ENCODE measurements around the gene NUDT5. TPM values are rescaled to one million over a fixed set of nuclear protein-coding genes. Genes with fewer than 3 reads are reported as not detected.

The NUDT5 gene
- total and polyA plus RNA-seq, 4 donors = 40.6 to 54.7 (median 51.1) TPM

DNA sequence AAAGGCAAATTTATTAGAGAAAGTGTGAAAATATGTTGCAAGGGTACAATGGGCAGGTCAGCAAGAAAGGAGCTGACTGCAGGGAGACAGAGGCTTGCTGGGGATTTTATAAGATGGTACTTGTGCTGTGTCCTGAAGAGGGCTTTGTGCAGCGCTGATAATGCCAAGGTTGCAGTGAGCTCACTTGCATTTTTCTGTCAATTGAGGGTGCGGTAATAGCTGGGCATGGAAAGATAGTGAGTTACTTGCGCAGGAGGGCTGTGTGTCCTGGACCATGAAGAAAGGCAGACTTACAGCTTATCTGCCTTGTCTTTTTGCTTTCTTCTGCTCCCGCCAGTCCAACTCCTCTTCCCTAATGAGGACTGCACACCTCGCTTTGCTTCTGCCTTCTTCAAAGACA, 12.8 kb upstream of the NUDT5 start:
- no peak overlapping the region for H3K27ac ChIP-seq (ENCODE audit: low read depth in 1 of 2, low read length in 1 of 2)
- TF ChIP-seq, protein P1, sequence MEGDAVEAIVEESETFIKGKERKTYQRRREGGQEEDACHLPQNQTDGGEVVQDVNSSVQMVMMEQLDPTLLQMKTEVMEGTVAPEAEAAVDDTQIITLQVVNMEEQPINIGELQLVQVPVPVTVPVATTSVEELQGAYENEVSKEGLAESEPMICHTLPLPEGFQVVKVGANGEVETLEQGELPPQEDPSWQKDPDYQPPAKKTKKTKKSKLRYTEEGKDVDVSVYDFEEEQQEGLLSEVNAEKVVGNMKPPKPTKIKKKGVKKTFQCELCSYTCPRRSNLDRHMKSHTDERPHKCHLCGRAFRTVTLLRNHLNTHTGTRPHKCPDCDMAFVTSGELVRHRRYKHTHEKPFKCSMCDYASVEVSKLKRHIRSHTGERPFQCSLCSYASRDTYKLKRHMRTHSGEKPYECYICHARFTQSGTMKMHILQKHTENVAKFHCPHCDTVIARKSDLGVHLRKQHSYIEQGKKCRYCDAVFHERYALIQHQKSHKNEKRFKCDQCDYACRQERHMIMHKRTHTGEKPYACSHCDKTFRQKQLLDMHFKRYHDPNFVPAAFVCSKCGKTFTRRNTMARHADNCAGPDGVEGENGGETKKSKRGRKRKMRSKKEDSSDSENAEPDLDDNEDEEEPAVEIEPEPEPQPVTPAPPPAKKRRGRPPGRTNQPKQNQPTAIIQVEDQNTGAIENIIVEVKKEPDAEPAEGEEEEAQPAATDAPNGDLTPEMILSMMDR (IDR thresholded peaks at IDR 0.05; ENCODE audit: control extremely low read depth, extremely low read depth) = no peak
- no peaks in the 10 kb centered on the region for H3K4me1 ChIP-seq (ENCODE audit: control insufficient read depth in 5 of 5, insufficient read depth in 5 of 5, low read length in 5 of 5)
- H3K27me3 ChIP-seq (ENCODE audit: control insufficient read depth in 3 of 3, insufficient read depth in 3 of 3, low read length in 2 of 3) = no peaks in the 10 kb centered on the region
- peaks cover 12 to 36% (median 23%) of the 10 kb centered on the region in 4 donors for H3K36me3 ChIP-seq (ENCODE audit: control insufficient read depth in 4 of 4, insufficient read depth in 4 of 4, low read length in 4 of 4)
- no peak for DNase-seq
- no peak overlapping the region for H3K9ac ChIP-seq (ENCODE audit: insufficient read depth in 1 of 2, low read length in 2 of 2)
- no peak overlapping the region for H3K4me3 ChIP-seq
- no peaks in the 10 kb centered on the region for H3K9me3 ChIP-seq (ENCODE audit: control insufficient read depth in 4 of 4, insufficient read depth in 3 of 4, low read length in 3 of 4)
- no peak for ATAC-seq (ENCODE audit: insufficient read depth, low FRiP score)
- WGBS, 2 donors = 98 to 99% methylated on average over 5 of the region's 5 CpGs

DNA sequence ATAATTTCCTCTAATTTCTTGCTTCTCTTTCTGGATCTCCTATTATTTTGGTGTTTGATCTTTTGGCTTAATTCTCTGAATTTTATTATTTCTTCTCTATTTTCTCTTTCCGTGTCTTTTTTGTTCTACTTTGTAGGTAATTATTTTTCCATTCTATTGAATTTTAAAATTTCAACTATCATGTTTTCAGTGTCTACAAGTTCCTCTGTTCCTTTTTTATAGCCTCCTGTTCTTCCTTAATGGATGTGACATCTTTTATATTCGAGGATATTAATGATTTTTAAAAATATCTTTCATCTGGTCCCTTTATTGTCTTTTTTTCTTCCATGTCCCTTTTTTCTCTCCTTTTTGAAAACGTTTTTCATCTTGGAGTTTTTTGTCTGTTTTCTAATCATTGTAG, 11.4 kb upstream of the NUDT5 start:
- Histone ChIP-seq H3K9me3 (ENCODE audit: control insufficient read depth in 4 of 4, insufficient read depth in 3 of 4, low read length in 3 of 4) (no peaks in the 10 kb centered on the region), H3K27me3 (ENCODE audit: control insufficient read depth in 3 of 3, insufficient read depth in 3 of 3, low read length in 2 of 3) (no peaks in the 10 kb centered on the region), H3K27ac (ENCODE audit: low read depth in 1 of 2, low read length in 1 of 2) (no peak overlapping the region), H3K9ac (ENCODE audit: insufficient read depth in 1 of 2, low read length in 2 of 2) (no peak overlapping the region), H3K4me3 (no peak overlapping the region), H3K4me1 (ENCODE audit: control insufficient read depth in 5 of 5, insufficient read depth in 5 of 5, low read length in 5 of 5) (no peaks in the 10 kb centered on the region), H3K36me3 (ENCODE audit: control insufficient read depth in 4 of 4, insufficient read depth in 4 of 4, low read length in 4 of 4) (peaks cover 10 to 33% (median 22%) of the 10 kb centered on the region in 4 donors)
- no peak for DNase-seq
- ATAC-seq (ENCODE audit: insufficient read depth, low FRiP score) = no peak
- WGBS, 2 donors = 86 to 87% methylated on average over 3 of the region's 3 CpGs
- TF ChIP-seq, protein P1 (IDR thresholded peaks at IDR 0.05; ENCODE audit: control extremely low read depth, extremely low read depth) = no peak

DNA sequence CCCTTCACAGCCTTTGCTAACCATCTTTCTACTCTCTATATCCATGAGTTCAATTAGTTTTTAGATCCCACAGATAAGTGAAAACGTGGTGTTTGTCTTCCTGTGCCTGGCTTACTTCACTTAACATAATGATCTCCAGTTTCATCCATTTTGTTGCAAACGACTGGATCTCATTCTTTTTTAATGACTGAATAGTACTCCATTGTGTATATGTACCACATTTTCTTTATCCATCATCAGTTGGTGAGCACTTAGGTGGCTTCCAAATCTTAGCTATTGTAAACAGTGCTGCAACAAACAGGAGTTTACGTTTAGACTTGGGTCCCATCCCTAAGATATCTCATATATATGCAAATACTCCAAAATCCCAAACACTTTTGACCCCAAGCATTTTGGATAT, 9.4 kb upstream of the NUDT5 start:
- no peak for ATAC-seq (ENCODE audit: insufficient read depth, low FRiP score)
- Histone ChIP-seq H3K9me3 (ENCODE audit: control insufficient read depth in 4 of 4, insufficient read depth in 3 of 4, low read length in 3 of 4) (no peaks in the 10 kb centered on the region), H3K36me3 (ENCODE audit: control insufficient read depth in 4 of 4, insufficient read depth in 4 of 4, low read length in 4 of 4) (peaks cover under 1 to 39% (median 18%) of the 10 kb centered on the region in 4 donors), H3K4me1 (ENCODE audit: control insufficient read depth in 5 of 5, insufficient read depth in 5 of 5, low read length in 5 of 5) (no peaks in the 10 kb centered on the region), H3K27me3 (ENCODE audit: control insufficient read depth in 3 of 3, insufficient read depth in 3 of 3, low read length in 2 of 3) (no peaks in the 10 kb centered on the region), H3K4me3 (no peak overlapping the region), H3K9ac (ENCODE audit: insufficient read depth in 1 of 2, low read length in 2 of 2) (no peak overlapping the region), H3K27ac (ENCODE audit: low read depth in 1 of 2, low read length in 1 of 2) (no peak overlapping the region)
- WGBS, 2 donors = 91 to 93% methylated on average over 3 of the region's 3 CpGs
- TF ChIP-seq, protein P1 (IDR thresholded peaks at IDR 0.05; ENCODE audit: control extremely low read depth, extremely low read depth) = no peak
- no peak for DNase-seq

DNA sequence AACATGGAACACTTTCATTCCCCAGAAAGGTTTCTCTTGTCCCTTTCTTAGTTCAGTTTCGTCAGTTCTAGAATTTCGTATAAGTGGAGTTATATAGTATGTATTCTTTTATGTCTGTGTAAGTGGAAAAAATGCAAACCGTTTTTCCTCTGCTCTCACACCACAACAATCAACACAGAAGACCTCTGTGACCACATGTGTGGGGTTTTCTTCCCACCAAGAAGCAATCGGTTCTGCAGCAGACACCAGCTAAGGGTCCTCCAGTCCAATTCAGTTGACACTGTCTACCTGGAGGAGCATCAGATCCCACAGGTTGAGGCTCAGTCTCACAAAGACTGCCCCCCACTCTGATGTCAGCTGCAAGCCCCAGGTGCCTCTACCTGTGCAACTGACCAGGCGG, 6.5 kb upstream of the NUDT5 start:
- WGBS, 2 donors = 87 to 93% methylated on average over 5 of the region's 5 CpGs
- Histone ChIP-seq H3K9me3 (ENCODE audit: control insufficient read depth in 4 of 4, insufficient read depth in 3 of 4, low read length in 3 of 4) (no peaks in the 10 kb centered on the region), H3K27me3 (ENCODE audit: control insufficient read depth in 3 of 3, insufficient read depth in 3 of 3, low read length in 2 of 3) (no peaks in the 10 kb centered on the region), H3K27ac (ENCODE audit: low read depth in 1 of 2, low read length in 1 of 2) (no peak overlapping the region), H3K36me3 (ENCODE audit: control insufficient read depth in 4 of 4, insufficient read depth in 4 of 4, low read length in 4 of 4) (peaks cover 6 to 24% (median 9%) of the 10 kb centered on the region in 4 donors), H3K4me3 (no peak overlapping the region), H3K4me1 (ENCODE audit: control insufficient read depth in 5 of 5, insufficient read depth in 5 of 5, low read length in 5 of 5) (peaks cover 0 to under 1% (median 0%) of the 10 kb centered on the region in 5 donors), H3K9ac (ENCODE audit: insufficient read depth in 1 of 2, low read length in 2 of 2) (no peak overlapping the region)
- no peak for DNase-seq
- TF ChIP-seq, protein P1 (IDR thresholded peaks at IDR 0.05; ENCODE audit: control extremely low read depth, extremely low read depth) = no peak
- no peak for ATAC-seq (ENCODE audit: insufficient read depth, low FRiP score)

Data from lung (tissue), 12 donors.